GM10847 (cell line): ENCODE data around the gene MYO1F.

Experiments
- POLR2A ChIP-seq: IDR thresholded peaks from 2 replicates; pipeline ENCODE4 v1.6.1; 2011; ENCODE audit not compliant: insufficient read length; ENCODE audit errors: extremely low read depth

The MYO1F gene

DNA sequence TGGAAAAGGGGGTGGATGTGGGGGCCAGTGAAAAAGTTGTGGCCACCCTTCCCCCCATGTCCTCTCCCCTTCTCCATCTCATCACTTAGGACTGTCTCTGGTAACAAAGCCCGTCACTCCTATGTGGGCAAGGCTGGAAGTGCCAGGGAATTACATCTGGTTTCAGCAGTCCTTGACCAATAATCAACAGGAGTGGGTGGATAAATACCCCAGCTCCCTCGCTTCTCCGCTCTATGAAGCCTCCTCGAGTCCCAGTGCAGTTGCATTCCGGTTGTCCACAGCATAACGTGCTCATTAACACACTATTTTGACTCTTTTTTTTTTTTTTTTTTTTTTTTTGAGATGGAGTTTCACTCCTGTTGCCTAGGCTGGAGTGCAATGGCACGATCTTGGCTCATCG lies 31.5 kb downstream of the MYO1F start:
- no peak for TF ChIP-seq POLR2A

GRCh38 chr19:8544168-8544567 lies 33.1 kb downstream of the MYO1F start:
- no peak for TF ChIP-seq POLR2A

GRCh38 chr19:8539621-8540149 lies 37.6 kb downstream of the MYO1F start:
- no peak for TF ChIP-seq POLR2A

DNA sequence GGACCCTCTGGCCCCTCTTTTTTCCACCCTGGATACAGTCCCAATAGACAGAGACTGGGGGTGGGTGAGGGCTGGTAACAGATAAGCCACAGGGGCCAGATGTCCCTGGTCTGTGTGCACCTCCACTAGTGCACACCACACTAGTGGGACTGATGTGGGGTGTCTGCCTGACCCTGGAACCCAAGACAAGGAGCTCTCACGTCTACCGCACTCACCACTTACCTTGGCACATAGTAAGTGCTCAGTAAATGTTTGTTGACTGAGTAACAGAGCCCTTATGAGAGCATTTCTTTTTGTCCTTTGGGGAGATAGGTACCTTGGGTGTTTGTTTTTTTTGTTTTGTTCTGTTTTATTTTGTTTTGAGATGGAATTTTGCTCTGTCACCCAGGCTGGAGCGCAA lies 40.1 kb downstream of the MYO1F start:
- no peak for TF ChIP-seq POLR2A

GRCh38 chr19:8536282-8536681 lies 41.0 kb downstream of the MYO1F start:
- TF ChIP-seq POLR2A, result no peak

GRCh38 chr19:8532225-8532624 lies 45.0 kb downstream of the MYO1F start:
- TF ChIP-seq POLR2A, result no peak

- no peak for TF ChIP-seq POLR2A
Observed at GRCh38 chr19:8531470-8531869, 45.8 kb downstream of the MYO1F start.

GRCh38 chr19:8530061-8530679 lies 47.1 kb downstream of the MYO1F start:
- TF ChIP-seq POLR2A, result no peak

- no peak for TF ChIP-seq POLR2A
Observed at GRCh38 chr19:8529369-8530006, 47.8 kb downstream of the MYO1F start.

DNA sequence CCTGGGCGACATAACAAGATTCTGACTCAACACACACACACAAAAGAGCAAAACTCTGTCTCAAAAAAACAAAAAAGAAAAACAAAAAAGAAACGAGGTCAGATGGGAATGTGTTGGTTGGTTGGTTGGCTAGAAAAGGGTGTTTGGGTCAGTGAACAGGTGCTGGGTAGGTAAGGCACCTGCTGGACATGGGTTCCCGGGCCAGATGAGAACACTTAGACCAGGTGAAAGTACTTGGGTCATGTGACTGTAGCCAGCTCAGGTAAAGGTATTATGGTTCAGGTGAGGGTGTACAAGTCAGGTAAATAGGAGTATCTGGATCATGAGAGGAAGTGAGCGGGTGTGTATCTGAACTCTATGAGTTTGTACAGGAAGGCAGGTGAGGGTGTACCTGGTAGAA lies 48.7 kb downstream of the MYO1F start:
- no peak for TF ChIP-seq POLR2A

DNA sequence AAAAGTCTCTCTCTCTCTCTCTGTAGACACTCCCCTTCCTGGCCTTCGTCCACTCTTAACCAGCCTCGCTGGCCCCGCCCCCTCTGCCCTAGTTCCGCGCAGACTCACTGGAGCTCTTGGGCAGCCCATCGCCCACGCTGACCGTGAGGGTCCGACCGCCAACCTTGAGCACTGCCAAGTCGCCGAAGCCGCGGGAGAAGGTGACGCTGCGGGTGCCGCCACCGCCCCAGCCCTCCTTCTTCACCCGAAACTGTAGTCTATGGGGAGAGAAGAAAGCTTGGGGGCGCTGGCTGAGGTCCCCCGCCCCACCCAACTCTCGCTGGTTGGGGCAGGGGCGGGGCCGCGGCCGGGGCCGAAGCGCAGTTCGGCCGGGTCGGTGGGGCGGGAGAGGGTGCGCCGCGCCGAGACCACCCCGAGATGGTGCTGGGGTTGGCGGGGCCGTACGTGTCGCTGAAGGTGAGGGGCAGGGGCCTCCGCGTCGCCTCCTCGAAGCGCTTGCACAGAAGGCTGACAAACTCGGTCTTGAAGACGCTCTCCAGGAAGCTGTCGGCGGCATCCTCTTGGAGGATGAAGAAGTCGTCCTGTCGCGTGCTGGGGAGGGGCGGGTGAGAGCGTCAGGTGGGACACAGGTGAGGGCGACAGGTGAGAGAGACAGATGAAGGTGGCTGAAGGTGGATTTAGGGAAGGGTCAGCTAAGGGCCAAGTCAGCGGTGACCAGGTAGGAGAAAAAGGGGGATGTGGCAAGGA lies 50.7 kb downstream of the MYO1F start:
- TF ChIP-seq POLR2A, result no peak

GRCh38 chr19:8525401-8525684 lies 51.9 kb downstream of the MYO1F start:
- no peak for TF ChIP-seq POLR2A

DNA sequence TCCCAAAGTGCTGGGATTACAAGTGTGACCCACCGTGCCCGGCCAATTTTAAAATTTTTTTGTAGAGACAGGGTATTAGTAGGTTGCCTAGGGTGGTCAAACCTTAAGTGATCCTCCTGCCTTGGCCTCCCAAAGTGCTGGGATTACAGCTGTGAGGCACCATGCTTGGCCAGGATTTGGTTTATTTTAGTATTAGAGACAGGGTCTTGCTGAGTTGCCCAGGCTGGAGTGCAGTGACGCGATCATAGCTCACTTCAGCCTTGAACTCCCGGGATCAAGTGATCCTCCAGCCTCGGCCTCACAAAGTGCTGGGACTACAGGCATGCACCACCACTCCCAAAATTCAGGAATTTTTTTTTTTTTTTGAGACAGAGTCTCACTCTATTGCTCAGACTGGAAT lies 57.9 kb downstream of the MYO1F start:
- TF ChIP-seq POLR2A, result no peak

- no peak for TF ChIP-seq POLR2A
Observed at GRCh38 chr19:8518536-8518935, 58.7 kb downstream of the MYO1F start.

GRCh38 chr19:8517551-8518442 lies 59.4 kb downstream of the MYO1F start:
- TF ChIP-seq POLR2A, result no peak
